ENCODE results near the gene SBF1.

The SBF1 gene

GRCh38 chr22:50396751-50397370, 78.0 kb downstream of the SBF1 start:
- no peak for DNase-seq (ENCODE audit: low read depth)

Data from CMK (cell line).